ENCODE data around the gene DEDD. TPM values are rescaled to one million over a fixed set of nuclear protein-coding genes. Genes with fewer than 3 reads are reported as not detected.

DEDD gene
- total RNA-seq, 2 donors from 2014 or later: 32.9 to 40.0 TPM

DNA sequence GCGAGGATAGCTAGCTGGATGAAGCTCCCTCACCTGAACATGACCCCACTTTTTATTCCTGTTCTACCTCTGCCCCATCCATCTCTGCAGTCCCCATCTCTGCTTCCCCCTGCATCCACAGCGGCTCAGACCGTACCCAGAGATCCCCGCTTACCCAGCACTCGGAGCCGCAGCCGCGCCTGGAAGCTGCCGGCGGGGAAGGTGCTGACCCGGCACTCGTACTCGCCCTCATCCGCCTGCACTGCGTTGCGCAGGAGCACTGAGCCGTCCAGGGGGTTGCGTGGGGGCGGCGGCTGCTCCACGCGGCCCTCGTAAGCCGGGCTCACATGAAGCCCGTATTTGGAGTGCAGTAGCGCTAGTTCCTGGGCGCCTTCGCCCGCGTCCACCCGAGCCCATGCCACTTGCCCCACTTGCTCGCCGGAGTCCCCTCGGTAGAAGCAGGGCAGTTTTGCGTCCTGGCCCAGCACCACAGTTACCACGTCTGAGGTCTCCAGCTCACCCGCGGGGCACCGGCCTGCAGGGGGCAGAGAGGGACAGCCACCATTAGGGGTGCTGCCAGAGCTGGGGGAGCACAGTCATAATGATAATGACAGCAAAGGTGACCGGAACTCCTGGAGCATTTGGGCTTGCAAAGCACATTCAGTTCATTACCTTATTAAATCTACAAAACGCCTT, 52.9 kb downstream of the DEDD start:
- no peak overlapping the region for H3K27ac Mint-ChIP-seq

DNA sequence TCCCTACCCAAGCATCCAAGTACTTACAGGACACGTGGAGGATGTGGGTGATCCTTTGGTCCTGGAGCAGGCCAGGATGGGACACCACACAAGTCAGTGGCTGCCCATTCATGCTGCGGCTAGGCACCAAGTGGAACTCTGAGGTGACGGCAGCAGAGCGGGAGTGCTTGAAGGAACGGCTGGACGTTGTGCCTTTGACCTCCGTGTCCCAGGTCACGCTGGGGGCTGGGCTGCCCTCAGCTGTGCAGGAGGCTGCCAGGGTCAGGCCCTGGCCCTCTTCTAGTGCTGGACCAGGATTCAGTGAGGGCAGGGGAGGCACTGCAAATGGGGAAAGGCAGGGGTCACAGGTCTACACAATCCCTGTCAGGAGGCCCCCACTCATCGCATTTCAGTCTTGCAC, 55.0 kb downstream of the DEDD start:
- ATAC-seq (no peak), DNase-seq (no peak)
- no peaks in the 10 kb centered on the region for H3K27me3 Mint-ChIP-seq
- no peaks in the 10 kb centered on the region for H3K9me3 ChIP-seq (ENCODE audit: control insufficient read depth, low read length, poor library complexity, severe bottlenecking)
- H3K4me3 Mint-ChIP-seq: no peak overlapping the region
- H3K27ac Mint-ChIP-seq: no peak overlapping the region
- H3K36me3 Mint-ChIP-seq (ENCODE audit: low read depth): no peaks in the 10 kb centered on the region
- H3K4me1 Mint-ChIP-seq: peaks cover 16% of the 10 kb centered on the region

More for the DNA sequence above, 52.9 kb downstream of the DEDD start:
- Mint-ChIP-seq H3K36me3 (ENCODE audit: low read depth) (no peaks in the 10 kb centered on the region), H3K4me1 (peaks cover 13% of the 10 kb centered on the region), H3K4me3 (no peak overlapping the region), H3K27me3 (no peaks in the 10 kb centered on the region)
- DNase-seq (no peak), ATAC-seq (no peak)
- H3K9me3 ChIP-seq (ENCODE audit: control insufficient read depth, low read length, poor library complexity, severe bottlenecking): no peaks in the 10 kb centered on the region

DNA sequence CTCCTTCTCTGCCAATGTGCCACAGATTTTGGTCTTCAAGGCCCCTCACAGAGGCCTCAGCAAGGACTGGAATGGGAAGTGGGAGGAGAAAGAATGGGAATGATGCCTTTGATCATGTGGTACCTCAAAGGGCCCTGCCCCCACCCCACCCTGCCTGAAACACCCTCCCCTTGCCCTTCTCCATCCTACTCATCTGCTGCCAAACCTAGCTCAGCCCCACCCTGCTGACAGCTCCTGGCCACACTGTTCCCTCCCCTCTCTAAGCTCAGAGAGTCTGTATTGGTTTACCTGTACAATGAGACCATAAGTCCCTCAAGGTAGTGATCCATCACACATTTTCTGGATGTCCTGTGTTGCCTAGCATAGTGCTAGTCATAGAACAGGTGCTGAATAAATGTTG, 56.1 kb downstream of the DEDD start:
- Mint-ChIP-seq H3K27ac (no peak overlapping the region), H3K4me1 (peaks cover 20% of the 10 kb centered on the region), H3K27me3 (no peaks in the 10 kb centered on the region), H3K4me3 (no peak overlapping the region), H3K36me3 (ENCODE audit: low read depth) (no peaks in the 10 kb centered on the region)
- ATAC-seq (no peak), DNase-seq (no peak)
- no peaks in the 10 kb centered on the region for H3K9me3 ChIP-seq (ENCODE audit: control insufficient read depth, low read length, poor library complexity, severe bottlenecking)

DNA sequence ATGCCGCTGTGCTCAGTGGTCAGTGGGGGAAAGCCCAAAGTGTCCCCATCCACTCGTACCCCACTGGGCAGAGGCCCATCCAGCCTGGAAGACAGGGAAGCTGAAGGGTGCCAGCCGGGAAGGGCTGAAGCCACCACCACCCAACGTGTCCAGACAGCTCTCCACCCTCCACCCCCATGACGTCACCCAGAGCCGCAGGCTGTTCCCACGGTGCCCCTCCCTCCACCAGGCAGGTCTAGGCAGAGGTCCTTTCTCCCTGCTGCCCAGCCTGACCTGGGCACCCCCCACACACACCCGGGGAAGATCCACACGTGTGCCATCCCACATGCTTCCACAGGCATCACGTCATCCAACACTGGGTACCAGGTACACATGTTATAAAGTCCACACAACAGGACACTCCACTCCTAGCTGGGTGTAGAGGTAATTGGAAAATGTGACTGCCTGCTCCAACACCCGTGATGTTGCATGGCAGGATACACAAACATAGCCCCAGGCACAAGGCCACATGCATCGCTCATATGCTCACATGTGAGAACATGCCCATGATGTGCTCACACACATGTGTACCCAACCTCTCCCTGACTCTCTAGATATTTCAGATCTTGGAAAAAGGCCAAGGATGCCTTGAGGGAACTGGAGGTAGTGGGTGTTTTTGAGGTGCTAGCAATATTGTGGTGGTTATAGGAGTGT, 57.6 kb downstream of the DEDD start:
- no peaks in the 10 kb centered on the region for H3K9me3 ChIP-seq (ENCODE audit: control insufficient read depth, low read length, poor library complexity, severe bottlenecking)
- DNase-seq: no peak
- H3K4me3 Mint-ChIP-seq: no peak overlapping the region
- H3K4me1 Mint-ChIP-seq: peaks cover 23% of the 10 kb centered on the region
- no peak for ATAC-seq
- H3K27me3 Mint-ChIP-seq: no peaks in the 10 kb centered on the region
- H3K36me3 Mint-ChIP-seq (ENCODE audit: low read depth): no peaks in the 10 kb centered on the region
- H3K27ac Mint-ChIP-seq: peak overlapping the region; percentile 24

DNA sequence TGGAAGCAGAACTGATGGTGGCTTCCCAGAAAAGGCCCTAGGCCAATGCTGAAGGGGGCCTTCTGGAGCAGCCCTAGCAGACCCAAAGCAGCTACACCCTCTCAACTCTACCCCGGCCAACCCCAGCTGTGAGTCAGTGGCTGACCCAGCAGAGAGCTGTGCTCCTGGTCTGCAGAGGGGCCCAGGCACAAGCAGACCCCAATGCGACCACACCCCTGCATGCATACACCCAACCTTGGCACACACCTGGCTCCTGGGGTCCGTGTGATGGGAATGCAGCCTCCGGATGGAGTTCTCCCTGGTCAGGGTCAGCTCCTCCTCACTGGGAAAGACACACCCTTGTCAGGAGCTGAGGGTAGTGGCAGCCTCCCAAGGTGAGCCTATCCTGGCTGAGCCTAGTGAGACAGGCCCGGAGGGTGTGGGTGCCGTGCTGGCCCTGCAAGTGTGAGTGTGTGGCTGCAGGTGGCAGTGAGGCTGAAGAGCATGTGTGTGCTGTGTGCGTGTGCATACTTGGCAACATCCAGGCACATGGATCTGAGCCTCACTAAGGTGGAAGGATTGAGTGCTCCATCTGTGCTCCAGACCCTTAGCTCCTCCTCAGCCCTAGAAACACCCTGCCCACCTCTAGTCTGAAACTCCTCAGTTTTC, 58.9 kb downstream of the DEDD start:
- peaks cover 28% of the 10 kb centered on the region for H3K4me1 Mint-ChIP-seq
- H3K27me3 Mint-ChIP-seq: no peaks in the 10 kb centered on the region
- H3K9me3 ChIP-seq (ENCODE audit: control insufficient read depth, low read length, poor library complexity, severe bottlenecking): no peaks in the 10 kb centered on the region
- ATAC-seq: no peak
- no peaks in the 10 kb centered on the region for H3K36me3 Mint-ChIP-seq (ENCODE audit: low read depth)
- no peak overlapping the region for H3K4me3 Mint-ChIP-seq
- no peak for DNase-seq
- H3K27ac Mint-ChIP-seq: no peak overlapping the region

DNA sequence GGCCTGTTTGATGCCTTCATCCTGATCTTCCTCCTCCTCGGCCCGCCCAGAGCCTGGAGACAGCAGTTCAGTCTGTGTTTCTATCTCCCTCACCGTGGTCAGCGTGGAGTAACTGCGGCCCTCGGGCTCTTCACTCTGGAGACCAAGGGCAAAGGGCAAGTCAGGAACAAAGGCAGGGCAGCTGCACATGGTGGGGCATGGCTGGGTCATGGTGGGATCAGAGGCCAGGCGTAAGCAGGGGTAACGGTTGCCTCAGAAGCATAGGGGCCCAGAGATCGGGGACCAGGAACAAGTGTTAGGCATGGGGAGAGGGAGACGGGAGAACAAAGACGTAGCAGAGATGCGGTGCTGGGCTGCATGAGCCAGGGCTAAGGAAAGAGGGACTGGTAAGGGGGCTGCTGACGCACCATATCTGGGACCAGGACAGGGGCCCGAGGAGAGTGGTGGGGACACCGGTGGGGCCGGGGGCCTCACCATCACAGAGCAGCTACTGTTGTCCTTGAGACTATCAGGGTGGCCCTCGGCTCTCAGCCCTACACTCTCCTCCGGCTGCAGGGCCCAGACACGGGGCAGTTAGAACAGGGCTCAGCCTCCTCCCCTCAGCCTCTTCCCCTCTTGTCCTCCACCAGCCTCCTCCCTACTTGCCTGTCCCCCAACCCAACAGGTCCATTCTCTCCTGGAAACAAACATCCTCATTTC, 59.6 kb downstream of the DEDD start:
- Mint-ChIP-seq H3K36me3 (ENCODE audit: low read depth) (no peaks in the 10 kb centered on the region), H3K27ac (no peak overlapping the region), H3K27me3 (no peaks in the 10 kb centered on the region), H3K4me1 (peaks cover 32% of the 10 kb centered on the region), H3K4me3 (no peak overlapping the region)
- ATAC-seq (no peak), DNase-seq (no peak)
- H3K9me3 ChIP-seq (ENCODE audit: control insufficient read depth, low read length, poor library complexity, severe bottlenecking): no peaks in the 10 kb centered on the region

DNA sequence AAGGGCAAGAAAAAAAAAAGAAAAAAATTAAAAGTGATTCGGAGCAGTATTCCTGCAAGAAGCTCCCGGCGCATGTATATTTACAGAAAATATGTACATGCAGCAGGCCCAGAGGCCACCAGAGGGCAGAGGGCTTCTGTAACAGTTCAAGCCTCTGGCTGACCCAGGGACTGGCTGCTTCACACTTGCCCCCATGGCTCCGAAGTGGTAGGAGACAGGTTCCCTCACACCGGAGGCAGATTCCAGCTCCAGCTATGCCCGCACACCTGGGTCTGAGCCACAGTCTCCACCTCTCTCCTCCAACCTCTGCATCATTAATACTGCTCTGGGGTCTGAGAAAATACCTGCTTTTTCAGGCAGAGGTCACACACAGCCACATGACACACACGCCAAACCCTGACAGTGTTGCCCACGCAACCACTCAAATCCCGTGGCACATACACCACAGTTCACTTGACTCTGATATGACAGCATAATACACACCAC, 60.5 kb downstream of the DEDD start:
- Mint-ChIP-seq H3K27ac (peak overlapping the region; percentile 99), H3K36me3 (ENCODE audit: low read depth) (peaks cover 4% of the 10 kb centered on the region), H3K4me3 (no peak overlapping the region), H3K27me3 (no peaks in the 10 kb centered on the region), H3K4me1 (peaks cover 41% of the 10 kb centered on the region)
- no peaks in the 10 kb centered on the region for H3K9me3 ChIP-seq (ENCODE audit: control insufficient read depth, low read length, poor library complexity, severe bottlenecking)
- no peak for ATAC-seq
- peak in 2 of 3 donors; percentile 20 to 27 for DNase-seq

Other genes starting within 250 kb of the DEDD start
- gene ITLN1, start 247.5 kb downstream of the DEDD start, total RNA-seq: not detected
- gene ITLN2, start 177.9 kb downstream of the DEDD start, total RNA-seq: not detected
- 10 to 100 TPM; 13.5 to 23.6 TPM for gene F11R, start 111.5 kb downstream of the DEDD start, total RNA-seq
- gene TSTD1, start 93.7 kb downstream of the DEDD start, total RNA-seq: 10 to 100 TPM; 45.5 to 45.7 TPM
- gene USF1, start 86.7 kb downstream of the DEDD start, total RNA-seq: 10 to 100 TPM; 80.6 to 85.4 TPM
- 100 to 1,000 TPM; 156 to 189 TPM for gene ARHGAP30, start 62.8 kb downstream of the DEDD start, total RNA-seq
- gene NECTIN4, start 43.1 kb downstream of the DEDD start, total RNA-seq: not detected
- under 1 TPM in 1 of 2 donors, not detected in 1; 0.57 TPM for gene KLHDC9, start 34.3 kb downstream of the DEDD start, total RNA-seq
- gene PFDN2, start 14.6 kb downstream of the DEDD start, total RNA-seq: 10 to 100 TPM; 34.5 to 37.1 TPM
- gene NIT1, start 14.6 kb downstream of the DEDD start, total RNA-seq: 10 to 100 TPM; 16.0 to 19.3 TPM
- 100 to 1,000 TPM; 152 to 154 TPM for gene UFC1, start 21.3 kb upstream of the DEDD start, total RNA-seq
- gene USP21, start 26.8 kb upstream of the DEDD start, total RNA-seq: 10 to 100 TPM; 35.9 to 37.0 TPM
- gene PPOX, start 33.8 kb upstream of the DEDD start, total RNA-seq: 10 to 100 TPM; 40.4 to 43.7 TPM
- 10 to 100 TPM; 43.7 to 49.2 TPM for gene B4GALT3, start 44.8 kb upstream of the DEDD start, total RNA-seq
- gene ADAMTS4, start 66.4 kb upstream of the DEDD start, total RNA-seq: under 1 TPM; 0.31 to 0.77 TPM
- gene NDUFS2, start 69.7 kb upstream of the DEDD start, total RNA-seq: 10 to 100 TPM; 57.1 to 58.5 TPM
- 10 to 100 TPM in 1 of 2 donors, 1 to 10 TPM in 1; 8.3 to 12.3 TPM for gene FCER1G, start 82.6 kb upstream of the DEDD start, total RNA-seq
- gene APOA2, start 91.0 kb upstream of the DEDD start, total RNA-seq: not detected
- 1 to 10 TPM; 5.4 to 6.9 TPM for gene TOMM40L, start 93.4 kb upstream of the DEDD start, total RNA-seq
- not detected for gene NR1I3, start 105.5 kb upstream of the DEDD start, total RNA-seq
- gene PCP4L1, start 126.1 kb upstream of the DEDD start, total RNA-seq: not detected
- gene MPZ, start 177.3 kb upstream of the DEDD start, total RNA-seq: 1 to 10 TPM; 2.3 to 2.9 TPM
- 10 to 100 TPM; 64.4 to 76.8 TPM for gene SDHC, start 181.7 kb upstream of the DEDD start, total RNA-seq
- gene CFAP126, start 235.2 kb upstream of the DEDD start, total RNA-seq: not detected